NCI-H526 (cell line): ENCODE data around the gene PARL.

Experiments used
- DNase-seq, 2 experiments: peaks; one replicate each; lab custom pipeline; 2025; lab: John Stamatoyannopoulos, UW

PARL gene

DNA sequence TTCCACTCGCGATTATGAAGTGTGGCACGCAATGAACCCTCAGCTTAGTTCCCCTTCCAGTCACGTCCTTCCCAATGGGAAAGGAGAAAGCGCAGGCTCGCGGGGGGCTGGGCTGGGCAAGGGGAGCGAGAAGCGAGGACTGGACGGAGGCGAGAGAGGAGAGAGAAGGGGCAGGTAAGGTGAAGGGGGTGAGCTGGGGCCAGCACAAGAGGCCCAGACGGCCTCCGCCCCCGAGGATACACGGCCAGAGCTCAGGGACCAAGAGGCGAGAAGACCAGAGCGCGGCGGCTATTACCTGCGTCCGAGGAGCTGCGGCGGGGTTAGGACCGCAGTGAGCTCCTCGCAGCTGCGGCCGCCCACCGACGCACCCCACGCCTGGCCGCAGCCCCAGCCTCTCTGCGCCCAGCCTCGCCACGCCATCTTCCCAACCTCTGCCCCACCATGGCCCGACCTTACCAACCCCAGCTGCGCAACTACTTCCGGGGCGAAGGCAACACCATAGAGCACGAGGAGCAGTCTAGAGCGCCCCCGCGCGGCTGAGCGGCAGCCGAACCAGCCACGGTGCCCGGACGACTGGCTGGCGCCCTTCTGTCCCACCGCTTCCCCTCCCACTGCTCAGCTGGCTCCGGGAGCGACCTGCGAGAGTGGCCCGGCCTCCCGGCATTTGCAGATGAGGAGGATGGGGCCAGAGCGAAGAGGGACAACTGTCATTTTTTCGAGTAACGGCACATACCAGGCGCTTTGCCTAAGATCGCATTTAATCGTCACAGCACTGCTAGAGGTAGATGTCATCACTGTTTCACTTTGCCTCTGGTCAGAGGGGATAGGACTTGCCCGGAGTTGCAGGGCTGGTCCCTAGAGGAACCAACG, at the start of gene PARL:
PARL (minus strand) TSS at position 454 of the 870 bp plus-strand sequence; CDS start at position 420, 34 bp downstream.
- peak; percentile 78 to 96 for DNase-seq

DNA sequence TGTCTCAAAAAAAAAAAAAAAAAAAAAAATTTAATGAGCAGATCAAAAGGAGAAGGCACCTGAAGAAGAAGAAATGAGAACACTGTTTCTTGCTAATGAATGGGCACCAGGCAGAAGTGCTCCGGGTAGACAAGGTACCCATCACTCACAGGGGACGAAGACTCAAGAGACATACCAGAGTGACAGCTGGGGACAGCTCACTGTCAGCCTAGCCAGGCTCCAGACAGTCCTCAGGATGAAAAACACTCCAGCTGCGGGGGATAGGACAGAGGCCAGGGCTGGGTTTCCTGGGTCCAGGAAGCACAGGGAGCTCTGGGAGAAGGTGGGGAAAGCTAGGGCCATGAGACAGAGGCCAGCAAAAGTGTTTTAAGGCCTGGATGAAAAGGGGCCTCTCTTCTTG, 48.5 kb upstream of the PARL start:
- no peak for DNase-seq

DNA sequence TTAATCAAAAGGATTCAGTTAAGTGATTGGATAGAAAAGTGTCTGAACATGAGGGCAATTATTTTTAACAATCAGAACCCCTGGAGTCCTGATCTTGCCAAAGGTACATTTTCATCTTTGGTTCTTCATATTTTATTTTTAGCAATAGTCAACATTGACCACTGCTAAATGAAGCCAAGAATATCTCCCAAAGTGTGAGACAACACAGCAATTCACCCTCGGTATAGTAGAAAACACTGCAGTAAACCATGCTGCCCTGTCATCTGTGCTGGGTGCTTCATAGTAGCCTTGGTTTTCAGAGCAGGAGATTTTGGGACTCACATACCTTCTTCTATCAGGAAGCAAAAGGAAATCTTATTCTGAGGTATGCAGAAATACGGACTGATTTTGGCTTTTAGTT, 47.2 kb upstream of the PARL start:
- DNase-seq: no peak

DNA sequence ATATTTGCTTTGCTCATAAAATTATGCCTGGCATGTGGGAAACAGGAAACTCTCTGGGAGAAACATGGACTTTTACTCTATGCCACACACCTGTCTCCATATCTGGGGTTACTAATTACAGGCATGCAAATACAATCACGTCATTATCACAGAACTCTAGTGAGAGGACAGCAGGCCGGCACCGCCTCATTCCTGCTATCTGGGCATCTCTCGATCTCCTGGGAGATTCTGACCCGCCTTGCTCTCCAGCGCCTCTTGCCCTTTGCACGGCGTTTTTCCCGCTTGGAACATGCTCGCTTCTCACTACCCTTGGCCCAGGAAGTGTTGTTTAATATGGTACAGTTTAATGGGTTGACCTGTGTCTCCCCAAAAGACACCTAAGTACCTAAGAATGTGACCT, 45.4 kb upstream of the PARL start:
- DNase-seq: peak; percentile 73 to 86

DNA sequence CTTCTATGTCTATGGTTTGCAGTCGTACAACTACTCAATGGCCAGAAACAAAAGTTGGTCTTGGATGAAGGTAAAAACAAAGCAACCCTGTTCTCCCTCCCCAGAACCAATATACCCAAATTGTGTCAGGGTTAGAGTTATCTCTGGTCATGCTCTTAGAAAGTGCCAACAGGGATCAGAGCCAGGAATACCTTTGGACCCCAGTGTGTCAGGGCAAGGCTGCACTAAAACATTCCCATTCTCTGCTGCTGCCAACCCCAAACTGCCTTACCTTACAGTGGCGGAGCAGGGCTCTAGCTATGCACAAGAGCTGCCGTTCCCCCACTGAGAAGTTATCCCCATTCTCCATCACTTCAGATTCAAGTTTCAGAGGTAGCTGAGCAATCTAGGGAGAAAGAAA, 42.4 kb upstream of the PARL start:
- no peak for DNase-seq

GRCh38 chr3:183924956-183925355, 40.3 kb upstream of the PARL start:
- DNase-seq: no peak

- DNase-seq: no peak
Observed at GRCh38 chr3:183924543-183924942, 39.9 kb upstream of the PARL start.

DNA sequence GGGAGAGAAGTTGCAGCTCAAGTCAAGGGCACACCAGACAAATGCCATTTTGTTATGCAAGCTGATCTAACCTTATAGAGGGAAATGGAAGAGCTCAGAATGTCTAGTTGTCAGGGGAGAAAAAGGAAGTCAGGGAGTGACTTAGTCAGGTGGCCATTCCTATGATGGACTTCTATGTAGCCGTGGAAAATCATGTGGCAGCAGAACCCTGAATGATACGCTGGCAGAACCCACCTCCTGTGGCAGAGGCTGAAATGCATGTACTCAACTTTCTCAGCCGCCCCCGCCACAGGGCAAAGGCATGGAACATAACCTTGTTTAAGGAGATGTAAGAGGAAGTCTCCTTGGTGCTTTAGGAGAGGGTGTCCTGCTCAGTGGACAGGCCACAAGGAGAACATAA, 37.7 kb upstream of the PARL start:
- no peak for DNase-seq

- no peak for DNase-seq
Observed at GRCh38 chr3:183921096-183921495, 36.4 kb upstream of the PARL start.

DNA sequence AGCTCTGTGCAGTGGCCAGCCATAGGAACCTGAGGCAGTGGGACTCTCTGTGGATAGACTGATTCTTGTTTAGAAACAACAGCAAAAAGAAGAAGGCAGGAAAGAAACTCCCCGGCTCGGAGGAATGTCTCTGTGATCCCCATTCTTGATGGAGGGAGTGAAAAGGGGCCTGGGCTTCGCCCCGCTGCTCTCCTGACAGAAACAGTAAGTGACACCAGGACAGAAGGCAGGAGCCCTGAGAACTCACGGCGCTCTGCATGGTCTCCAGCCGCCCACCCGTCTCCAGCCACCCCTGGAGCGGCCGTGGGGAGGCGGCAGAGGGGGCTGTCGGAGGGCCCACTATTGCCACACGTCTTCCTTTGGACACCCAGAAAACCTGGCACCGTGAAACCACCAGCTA, 35.7 kb upstream of the PARL start:
- no peak for DNase-seq

DNA sequence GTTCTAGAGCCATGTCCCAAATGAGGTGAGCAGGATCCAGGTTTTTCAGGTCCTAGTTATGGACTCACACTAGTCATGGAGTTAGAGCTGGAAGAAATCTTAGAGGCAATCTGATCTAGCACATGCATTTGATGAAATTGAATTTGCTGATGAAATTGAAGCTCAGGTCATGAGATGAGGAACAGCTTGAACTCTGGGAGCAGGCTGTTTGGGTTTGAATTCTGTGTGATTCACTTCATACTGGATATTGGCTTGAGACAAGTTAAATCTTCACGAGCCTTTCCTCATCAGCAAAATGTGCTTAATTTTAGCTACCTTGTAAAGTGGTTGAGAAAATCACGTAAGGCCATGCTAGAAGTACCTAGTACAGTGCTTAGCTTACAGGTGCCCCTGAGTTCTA, 33.5 kb upstream of the PARL start:
- DNase-seq: no peak

DNA sequence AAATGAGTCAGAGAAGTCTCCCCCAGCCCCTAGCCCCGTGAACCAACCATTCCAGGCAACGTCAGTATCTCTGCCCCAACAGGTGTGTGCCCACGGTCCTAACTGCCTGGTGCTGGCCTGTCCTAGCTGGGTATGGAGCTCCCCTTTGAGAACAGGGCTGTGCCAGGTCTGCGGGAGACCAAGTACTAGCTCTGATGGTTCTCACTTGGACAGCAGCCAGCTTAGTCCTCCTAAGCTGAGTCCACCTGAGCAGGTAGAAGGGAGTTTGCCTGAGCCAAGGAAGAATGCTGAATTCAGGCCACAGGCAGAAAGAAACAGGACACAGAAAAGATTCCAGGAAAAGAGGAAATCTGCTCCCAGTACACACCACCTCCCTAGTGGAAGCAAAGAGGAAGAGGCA, 33.1 kb upstream of the PARL start:
- DNase-seq: no peak

- no peak for DNase-seq
Observed at GRCh38 chr3:183914856-183915255, 30.2 kb upstream of the PARL start.

DNA sequence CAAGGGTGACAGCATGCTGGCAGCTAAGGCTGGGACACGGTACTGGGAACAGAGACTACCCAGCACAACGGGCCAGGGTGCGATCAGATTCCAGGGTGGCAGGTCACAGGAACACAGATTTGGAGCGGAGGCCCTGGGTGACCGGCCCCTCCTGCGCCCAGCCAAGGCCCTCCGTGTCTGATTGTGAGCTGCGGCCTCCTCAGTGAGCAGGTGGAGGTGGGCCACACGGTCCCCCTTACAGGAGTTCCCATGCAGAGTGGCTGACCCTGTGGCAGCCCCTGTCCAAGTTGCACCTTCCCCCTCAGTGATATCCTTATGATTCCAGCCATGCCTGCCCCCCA, 28.9 kb upstream of the PARL start:
- no peak for DNase-seq

GRCh38 chr3:183912895-183913579, 28.4 kb upstream of the PARL start:
- no peak for DNase-seq

- no peak for DNase-seq
Observed at GRCh38 chr3:183911763-183912506, 27.3 kb upstream of the PARL start.

GRCh38 chr3:183911087-183911486, 26.4 kb upstream of the PARL start:
- DNase-seq: no peak

DNA sequence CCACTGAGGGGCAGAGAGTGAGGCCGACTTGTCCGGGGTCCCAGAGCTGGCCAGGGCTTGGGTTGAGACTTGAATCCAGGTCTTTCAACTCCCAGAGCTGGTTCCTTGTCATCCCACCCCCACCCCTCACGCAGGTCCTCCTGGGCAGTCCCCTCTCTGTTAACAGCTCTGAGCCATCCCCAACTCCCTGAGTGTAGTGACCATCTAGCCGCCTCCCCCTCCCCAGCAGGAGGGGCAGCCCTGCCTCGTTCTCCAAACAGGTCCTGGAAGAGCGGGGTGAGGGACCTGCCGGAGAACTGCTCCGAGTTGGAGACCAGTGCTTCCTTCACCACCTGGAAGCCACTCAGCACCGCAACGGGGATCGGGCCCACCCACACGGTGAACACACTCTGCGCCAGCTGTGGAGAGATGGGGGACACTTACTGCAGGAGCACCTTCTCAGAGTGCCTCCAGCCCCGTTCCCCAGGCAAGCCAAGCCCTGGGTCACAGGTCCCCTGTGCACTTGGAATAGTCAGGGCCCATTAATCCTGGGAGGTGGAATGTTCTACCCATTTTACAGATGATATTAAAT, 24.4 kb upstream of the PARL start:
- DNase-seq: no peak

- DNase-seq: peak in 1 of 2 experiments; percentile 14
Observed at GRCh38 chr3:183907911-183908331, 23.2 kb upstream of the PARL start.

DNA sequence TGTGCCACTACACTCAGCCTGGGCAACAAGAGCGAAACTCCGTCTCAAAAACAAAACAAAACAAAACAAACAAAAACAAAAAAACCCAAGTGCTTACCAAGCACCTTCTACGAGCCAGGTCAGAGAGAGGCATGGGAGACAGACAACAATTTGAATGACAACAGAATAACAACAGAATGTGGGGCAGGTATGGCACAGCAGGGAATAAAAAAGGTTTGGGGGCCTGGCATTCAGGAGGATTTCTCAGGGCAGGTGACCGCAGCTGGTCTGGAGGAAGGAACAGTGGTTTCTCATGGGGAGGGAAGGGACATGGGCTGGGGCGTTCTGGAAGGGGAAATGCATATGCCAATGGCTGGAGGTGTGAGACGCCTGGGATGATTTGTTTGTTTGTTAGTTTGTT, 22.5 kb upstream of the PARL start:
- DNase-seq: no peak

DNA sequence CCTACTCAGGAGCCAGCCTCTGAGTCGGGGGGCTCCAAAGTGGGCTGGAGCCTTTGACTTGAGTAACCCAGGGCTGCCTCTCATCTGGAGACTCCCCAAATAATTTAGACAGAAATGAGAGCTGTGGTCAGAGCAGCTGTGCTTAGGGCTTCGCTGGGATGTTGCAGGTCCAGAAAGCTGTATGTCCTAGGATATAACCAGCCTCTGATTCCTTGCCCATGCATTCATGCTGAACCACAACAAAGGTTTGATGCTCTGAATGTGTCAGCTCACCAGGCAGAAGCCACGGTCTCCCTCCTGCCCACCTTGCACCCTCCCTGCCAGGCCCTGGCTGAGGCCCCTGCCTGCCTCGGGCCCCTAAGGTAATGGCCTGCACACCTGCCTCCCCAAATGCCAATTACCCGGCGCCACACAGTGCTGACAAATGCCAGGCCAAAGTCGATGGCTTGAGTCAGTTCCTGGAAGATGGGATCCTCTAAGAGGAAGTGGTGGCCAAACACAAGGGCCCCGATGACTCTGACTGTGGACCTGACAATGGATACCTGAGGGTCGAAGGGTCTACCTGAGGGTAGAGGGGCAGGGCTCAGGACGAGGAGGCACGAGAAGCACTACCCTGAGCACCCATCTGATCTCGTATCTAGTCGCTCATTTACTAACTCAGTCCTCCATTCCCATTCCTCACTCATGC, 21.7 kb upstream of the PARL start:
- DNase-seq: no peak
